Stimulated activated CD8-positive, alpha-beta memory T cell treated with anti-CD3 and anti-CD28 coated beads, Interleukin-4, amount 100 ng/mL, for 24 hours (primary cell): ENCODE measurements around the gene TSPAN15.
"Not testable (repeated sequence)": the region's sequence is repeated elsewhere in the genome, so short reads cannot be mapped to it uniquely, and the experiment has no call there.

Experiments
- DNase-seq: peaks from one replicate; pipeline ENCODE4 v3.0.0-alpha.2; 2020; ENCODE audit warnings: low read depth

The TSPAN15 gene

GRCh38 chr10:69503001-69503895, 52.0 kb downstream of the TSPAN15 start:
- DNase-seq, result no peak

- no peak for DNase-seq
These were observed 52.6 kb downstream of the TSPAN15 start for GRCh38 chr10:69503896-69504265.

DNA sequence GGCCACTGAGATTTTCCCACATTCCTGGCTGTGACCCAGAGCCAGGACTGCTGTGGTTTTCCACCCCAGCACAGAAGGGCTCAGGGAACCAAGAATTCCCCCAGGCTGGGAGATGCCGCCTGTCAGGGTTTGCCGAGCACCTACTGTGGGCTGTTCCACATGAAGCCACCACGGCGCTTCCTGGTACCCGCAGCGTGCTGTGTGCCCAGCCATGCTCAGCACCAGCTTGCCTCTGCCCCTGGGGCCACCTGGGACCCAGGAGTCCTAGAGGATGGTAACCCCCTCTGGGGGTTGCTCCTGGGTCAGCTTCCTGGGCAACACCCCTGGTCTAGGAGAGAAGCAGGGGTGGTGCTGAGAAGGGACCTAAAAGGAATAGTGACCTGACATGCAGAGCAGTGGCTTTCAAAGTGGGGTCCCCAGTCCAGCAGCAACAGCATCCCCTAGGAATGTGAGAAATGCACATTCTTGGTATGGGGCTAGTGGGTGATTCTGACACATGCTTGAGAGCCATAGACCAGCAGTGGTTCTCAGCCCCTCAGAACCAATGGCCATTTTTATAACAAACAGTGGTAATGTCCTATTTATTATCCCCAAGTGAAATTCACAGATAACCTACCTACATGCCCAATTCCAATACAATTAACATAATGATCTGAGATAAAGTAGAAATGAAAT, 53.4 kb downstream of the TSPAN15 start:
- DNase-seq, result no peak

GRCh38 chr10:69505636-69506318, 54.5 kb downstream of the TSPAN15 start:
- no peak for DNase-seq

- DNase-seq, result no peak
These were observed 55.2 kb downstream of the TSPAN15 start for GRCh38 chr10:69506487-69506833.

DNA sequence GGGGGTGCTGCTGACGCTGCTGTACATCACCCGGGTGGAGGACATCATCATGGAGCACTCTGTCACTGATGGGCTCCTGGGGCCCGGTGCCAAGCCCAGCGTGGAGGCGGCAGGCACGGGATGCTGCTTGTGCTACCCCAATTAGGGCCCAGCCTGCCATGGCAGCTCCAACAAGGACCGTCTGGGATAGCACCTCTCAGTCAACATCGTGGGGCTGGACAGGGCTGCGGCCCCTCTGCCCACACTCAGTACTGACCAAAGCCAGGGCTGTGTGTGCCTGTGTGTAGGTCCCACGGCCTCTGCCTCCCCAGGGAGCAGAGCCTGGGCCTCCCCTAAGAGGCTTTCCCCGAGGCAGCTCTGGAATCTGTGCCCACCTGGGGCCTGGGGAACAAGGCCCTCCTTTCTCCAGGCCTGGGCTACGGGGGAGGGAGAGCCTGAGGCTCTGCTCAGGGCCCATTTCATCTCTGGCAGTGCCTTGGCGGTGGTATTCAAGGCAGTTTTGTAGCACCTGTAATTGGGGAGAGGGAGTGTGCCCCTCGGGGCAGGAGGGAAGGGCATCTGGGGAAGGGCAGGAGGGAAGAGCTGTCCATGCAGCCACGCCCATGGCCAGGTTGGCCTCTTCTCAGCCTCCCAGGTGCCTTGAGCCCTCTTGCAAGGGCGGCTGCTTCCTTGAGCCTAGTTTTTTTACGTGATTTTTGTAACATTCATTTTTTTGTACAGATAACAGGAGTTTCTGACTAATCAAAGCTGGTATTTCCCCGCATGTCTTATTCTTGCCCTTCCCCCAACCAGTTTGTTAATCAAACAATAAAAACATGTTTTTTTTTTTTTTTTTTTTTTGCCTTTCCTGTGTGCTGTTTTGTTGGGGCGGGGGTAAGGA, 55.8 kb downstream of the TSPAN15 start:
- no peak for DNase-seq

- DNase-seq, result no peak
These were observed 57.6 kb downstream of the TSPAN15 start for GRCh38 chr10:69508738-69509340.

DNA sequence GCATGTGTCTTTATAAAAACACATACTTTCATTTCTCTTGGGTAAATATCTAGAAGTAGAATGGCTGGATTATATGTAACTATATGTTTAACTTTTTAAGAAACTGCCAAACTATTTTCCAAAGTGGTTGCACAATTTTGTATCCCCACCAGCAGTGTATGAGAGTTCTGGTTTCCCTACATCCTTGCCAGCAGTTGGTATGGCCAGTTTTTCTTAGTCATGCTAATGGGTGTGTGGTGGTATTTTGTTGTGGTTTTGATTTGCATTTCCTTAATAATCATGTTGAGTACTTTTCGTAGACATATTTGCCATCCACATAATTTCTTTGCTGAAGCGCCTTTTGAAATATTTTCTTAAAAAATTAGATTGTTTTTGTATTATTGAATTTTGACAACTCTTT, 61.6 kb downstream of the TSPAN15 start:
- no peak for DNase-seq

DNA sequence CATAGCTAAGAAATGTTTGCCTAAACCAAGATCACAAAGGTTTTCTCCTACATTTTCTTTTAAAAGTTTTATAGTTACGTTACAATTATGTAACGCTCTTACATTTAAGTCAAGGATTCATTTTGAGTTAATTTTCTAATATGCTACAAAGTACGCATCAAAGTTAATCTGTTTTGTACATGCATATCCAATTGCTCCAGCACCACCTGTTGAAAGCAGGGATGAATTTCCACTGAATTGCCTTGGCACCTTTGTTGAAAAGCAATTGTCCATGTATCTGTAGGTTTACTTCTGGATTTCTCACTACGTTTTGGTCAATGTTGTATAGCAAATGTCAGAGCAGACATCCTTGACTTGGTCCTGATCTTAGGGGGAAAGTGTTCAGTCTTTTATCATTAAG, 62.4 kb downstream of the TSPAN15 start:
- no peak for DNase-seq

GRCh38 chr10:69515699-69516259, 64.5 kb downstream of the TSPAN15 start:
- DNase-seq, result peak; percentile 69

- DNase-seq, result no peak
These were observed 65.1 kb downstream of the TSPAN15 start for GRCh38 chr10:69516316-69516715.

DNA sequence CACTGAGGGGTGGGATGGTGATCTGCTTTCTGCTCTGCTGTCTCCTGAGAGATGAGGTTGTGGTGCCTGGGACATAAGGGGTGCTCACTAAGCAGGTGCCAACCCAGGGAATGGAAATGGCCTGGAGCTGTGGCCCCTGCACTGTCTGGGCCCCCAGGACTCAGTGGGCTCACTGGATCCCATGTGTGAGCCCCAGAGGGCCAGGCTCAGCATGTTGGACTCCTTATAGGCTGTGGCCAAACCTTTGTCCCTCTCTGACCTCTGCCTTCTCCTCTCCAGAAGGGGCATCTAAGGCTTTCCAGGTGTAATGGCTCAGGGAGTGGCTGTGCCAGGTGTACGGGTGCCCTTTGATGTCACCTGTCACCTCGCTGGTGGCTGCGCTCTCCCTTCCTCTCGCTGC, 65.5 kb downstream of the TSPAN15 start:
- DNase-seq, result no peak

DNA sequence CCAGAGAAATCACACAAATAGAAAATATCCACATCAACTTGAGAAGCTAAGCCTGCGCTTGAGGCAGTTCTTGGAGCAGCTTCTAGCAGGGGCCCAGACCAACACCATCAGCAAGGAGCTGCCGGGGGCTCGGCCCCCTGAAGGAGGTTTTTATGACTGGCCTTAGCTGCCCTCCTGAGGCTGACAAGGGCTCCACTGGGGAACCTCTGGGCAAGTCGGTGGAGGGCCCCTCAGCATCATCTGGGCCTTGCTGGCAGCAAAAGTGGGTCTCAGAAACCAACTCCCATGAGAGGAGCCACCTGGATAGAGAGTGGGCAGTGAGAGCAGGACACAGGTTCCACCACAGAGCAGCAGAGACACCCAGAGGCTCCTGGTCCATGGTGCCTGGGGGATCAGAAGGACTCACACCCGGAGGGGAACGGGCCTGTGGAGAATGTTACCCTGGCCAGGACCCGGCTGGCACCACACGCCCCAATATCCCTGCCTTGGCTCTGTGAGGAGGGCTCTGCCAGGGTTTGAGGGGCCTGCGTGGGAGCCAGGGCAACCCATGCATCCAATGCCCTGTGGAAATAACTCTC, 66.1 kb downstream of the TSPAN15 start:
- no peak for DNase-seq

DNA sequence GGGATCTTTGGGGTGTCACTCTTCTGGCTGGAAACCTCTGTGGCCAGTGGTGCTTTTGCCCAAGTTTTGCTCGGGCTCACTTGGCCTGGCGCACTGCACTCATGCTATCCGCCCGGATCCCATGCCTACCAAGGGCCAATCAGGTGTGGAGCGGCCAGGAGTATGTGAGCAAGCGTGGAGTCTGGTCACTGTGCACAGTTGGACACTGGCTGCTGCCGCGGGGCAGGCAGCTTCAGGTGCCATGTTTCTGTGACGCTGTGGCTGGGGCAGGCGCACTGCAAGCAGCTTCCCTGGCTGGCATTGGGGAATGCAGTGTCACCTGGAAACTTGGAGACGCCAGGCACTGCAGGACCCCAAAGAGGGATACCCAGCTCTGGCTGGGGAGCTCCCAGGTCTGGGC, 76.7 kb downstream of the TSPAN15 start:
- no peak for DNase-seq

DNA sequence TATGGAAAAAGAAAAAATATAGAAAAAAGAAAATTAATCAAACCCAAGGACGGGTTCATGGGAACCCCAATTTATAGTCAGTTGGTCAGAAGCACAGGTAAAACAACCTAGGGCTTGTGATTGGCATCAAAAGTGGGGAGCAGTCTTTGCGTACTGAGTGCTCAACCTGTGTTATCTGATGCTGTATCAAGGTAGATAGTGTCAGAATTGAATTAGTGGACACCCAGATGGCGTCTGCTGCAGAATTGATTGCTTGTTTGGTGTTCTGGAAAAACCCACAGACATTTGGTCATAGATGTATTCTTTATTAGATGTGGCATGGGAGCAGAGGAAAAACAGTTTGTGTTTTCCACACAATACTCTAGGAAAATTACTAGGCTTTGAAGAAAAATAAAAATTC, 82.4 kb downstream of the TSPAN15 start:
- no peak for DNase-seq

- DNase-seq, result not testable (repeated sequence)
These were observed 85.3 kb downstream of the TSPAN15 start for GRCh38 chr10:69536521-69536920.

- no peak for DNase-seq
These were observed 86.2 kb downstream of the TSPAN15 start for GRCh38 chr10:69537449-69537848.

DNA sequence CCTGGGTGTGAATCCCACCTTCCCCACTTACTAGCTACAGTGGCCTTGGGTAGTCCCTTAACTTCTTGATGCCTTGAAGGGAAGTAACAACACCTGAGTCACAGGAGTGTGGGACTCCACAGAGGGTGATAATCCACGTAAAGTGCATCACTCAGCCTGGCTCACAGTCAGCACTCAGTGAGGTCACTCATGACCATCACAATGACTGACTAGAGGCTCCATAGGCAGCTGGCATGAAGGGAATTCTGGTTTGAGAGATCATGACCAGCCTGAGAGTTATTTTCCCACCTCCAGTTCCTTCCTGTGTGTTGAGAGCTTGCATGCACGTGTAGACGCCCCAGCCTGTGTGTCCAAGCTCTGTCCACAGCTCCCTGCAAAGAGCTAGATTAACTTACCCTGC, 87.2 kb downstream of the TSPAN15 start:
- no peak for DNase-seq

DNA sequence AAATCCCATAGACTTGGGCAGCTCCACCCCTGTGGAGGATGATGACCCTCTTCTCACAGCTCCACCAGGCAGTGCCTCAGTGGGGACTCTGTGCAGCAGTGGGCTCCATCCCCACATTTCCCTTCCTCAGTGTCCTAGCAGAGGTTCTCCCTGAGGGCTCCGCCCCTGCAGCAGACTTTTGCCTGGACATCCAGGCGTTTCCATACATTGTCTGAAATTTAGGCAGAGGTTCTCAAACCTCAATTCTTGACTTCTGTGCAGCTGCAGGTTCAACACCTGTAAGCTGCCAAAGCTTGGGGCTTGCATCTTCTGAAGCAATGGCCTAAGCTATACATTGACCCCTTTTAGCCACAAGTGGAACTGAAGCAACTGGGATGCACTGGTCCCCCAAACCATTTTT, 90.2 kb downstream of the TSPAN15 start:
- DNase-seq, result no peak

- no peak for DNase-seq
These were observed 98.7 kb downstream of the TSPAN15 start for GRCh38 chr10:69549959-69550358.

GRCh38 chr10:69552268-69552667, 101.0 kb downstream of the TSPAN15 start:
- no peak for DNase-seq
